Measurements from ENCODE around the gene ZNF84.

ZNF84 gene

GRCh38 chr12:133037207-133038005 is at the start of gene ZNF84:
Gene ZNF84, plus strand, starts transcription at chr12:133037509. Its CDS starts 3,959 bp downstream, at chr12:133041468.
- peak; percentile 98 for DNase-seq

GRCh38 chr12:132998741-132999140 is 38.6 kb upstream of the ZNF84 start:
- DNase-seq = no peak

GRCh38 chr12:133010657-133011297 is 26.5 kb upstream of the ZNF84 start:
- no peak for DNase-seq

GRCh38 chr12:133023566-133023965 is 13.7 kb upstream of the ZNF84 start:
- DNase-seq = no peak

GRCh38 chr12:133026996-133027395 is 10.3 kb upstream of the ZNF84 start:
- no peak for DNase-seq

GRCh38 chr12:133038118-133038709 is 905 bp downstream of the ZNF84 start:
- DNase-seq = no peak

GRCh38 chr12:133046698-133047097 is 9.4 kb downstream of the ZNF84 start:
- no peak for DNase-seq

GRCh38 chr12:133057446-133057845 is 20.1 kb downstream of the ZNF84 start:
- no peak for DNase-seq

- no peak for DNase-seq
Observed at GRCh38 chr12:133058203-133059113, 21.1 kb downstream of the ZNF84 start.

GRCh38 chr12:133061954-133062353 is 24.6 kb downstream of the ZNF84 start:
- DNase-seq = no peak

GRCh38 chr12:133063556-133063955 is 26.2 kb downstream of the ZNF84 start:
- DNase-seq = no peak

- no peak for DNase-seq
Observed at GRCh38 chr12:133073836-133074235, 36.5 kb downstream of the ZNF84 start.

GRCh38 chr12:133080026-133080367 is 42.7 kb downstream of the ZNF84 start:
- peak; percentile 99 for DNase-seq

- peak; percentile 95 for DNase-seq
Observed at GRCh38 chr12:133080368-133081158, 43.3 kb downstream of the ZNF84 start, which contains the start of gene ZNF140. Gene ZNF140, plus strand, starts transcription at chr12:133080923. Its CDS starts 398 bp downstream, at chr12:133081321.

GRCh38 chr12:133081159-133081780 is 44.0 kb downstream of the ZNF84 start:
- DNase-seq = no peak

GRCh38 chr12:133083345-133083744 is 46.0 kb downstream of the ZNF84 start:
- DNase-seq = no peak

- no peak for DNase-seq
Observed at GRCh38 chr12:133105620-133106019, 68.3 kb downstream of the ZNF84 start.

GRCh38 chr12:133106253-133106652 is 68.9 kb downstream of the ZNF84 start:
- no peak for DNase-seq

GRCh38 chr12:133107121-133107520 is 69.8 kb downstream of the ZNF84 start:
- DNase-seq = no peak

GRCh38 chr12:133108150-133108549 is 70.8 kb downstream of the ZNF84 start:
- no peak for DNase-seq
